HEK293T (cell line): Measurements from ENCODE around the gene EXD1.

Source experiments
- ARNT ChIP-seq: fragments of 450-650 bp; IDR thresholded peaks from 2 replicates; pipeline ENCODE4 v1.6.1; 2017; ENCODE audit warnings: mild to moderate bottlenecking
- BHLHE40 ChIP-seq: fragments of 450-650 bp; IDR thresholded peaks from 2 replicates; pipeline ENCODE4 v1.6.1; 2016; ENCODE audit warnings: mild to moderate bottlenecking, moderate library complexity, borderline replicate concordance
- CTBP1 ChIP-seq: fragments of 450-650 bp; IDR thresholded peaks from 2 replicates; pipeline ENCODE4 v1.6.1; 2016; ENCODE audit warnings: borderline replicate concordance
- ELF4 ChIP-seq: fragments of 450-650 bp; IDR thresholded peaks from 2 replicates; pipeline ENCODE4 v1.6.1; 2017; ENCODE audit warnings: antibody characterized with exemption
- FOXK2 ChIP-seq: fragments of 450-650 bp; IDR thresholded peaks from 2 replicates; pipeline ENCODE4 v1.6.1; 2016; ENCODE audit warnings: mild to moderate bottlenecking
- FOXM1 ChIP-seq: fragments of 450-650 bp; IDR thresholded peaks from 2 replicates; pipeline ENCODE4 v1.6.1; 2017; ENCODE audit warnings: mild to moderate bottlenecking, borderline replicate concordance
- HDGF ChIP-seq: fragments of 450-650 bp; IDR thresholded peaks from 2 replicates; pipeline ENCODE4 v1.6.1; 2017; ENCODE audit warnings: antibody characterized with exemption, borderline replicate concordance
- L3MBTL2 ChIP-seq: fragments of 450-650 bp; conservative IDR thresholded peaks from 2 replicates; pipeline ENCODE4 v1.6.1; 2016; ENCODE audit warnings: mild to moderate bottlenecking
- NFRKB ChIP-seq: fragments of 450-650 bp; IDR thresholded peaks from 2 replicates; pipeline ENCODE4 v1.6.1; 2016; ENCODE audit warnings: mild to moderate bottlenecking, moderate library complexity
- PKNOX1 ChIP-seq: fragments of 450-650 bp; IDR thresholded peaks from 2 replicates; pipeline ENCODE4 v1.6.1; 2016
- SP1 ChIP-seq: fragments of 450-650 bp; IDR thresholded peaks from 2 replicates; pipeline ENCODE4 v1.6.1; 2017
- SUZ12 ChIP-seq: fragments of 450-650 bp; IDR thresholded peaks from 2 replicates; pipeline ENCODE4 v1.6.1; 2016; ENCODE audit warnings: mild to moderate bottlenecking
- ZNF384 ChIP-seq: fragments of 450-650 bp; IDR thresholded peaks from 2 replicates; pipeline ENCODE4 v1.6.1; 2016

- TF ChIP-seq SUZ12 (no peak), FOXM1 (no peak), FOXK2 (no peak), SP1 (no peak), L3MBTL2 (no peak), CTBP1 (no peak), HDGF (no peak), NFRKB (no peak), ELF4 (no peak), ZNF384 (no peak), ARNT (no peak), BHLHE40 (no peak), PKNOX1 (no peak)
Observed at GRCh38 chr15:41251411-41251810, 20.9 kb upstream of the EXD1 start.
